Measurements from ENCODE around the gene ARHGAP26. TPM values are rescaled to one million over a fixed set of nuclear protein-coding genes. Genes with fewer than 3 reads are reported as not detected.
A peak's percentile ranks its signal among the peaks of the same experiment; 100 is the strongest.

ARHGAP26 gene
- total and polyA plus RNA-seq, 2 donors (not counting 1 experiment from before 2014, with no cell fraction given), result 4.1 to 6.8 TPM

DNA sequence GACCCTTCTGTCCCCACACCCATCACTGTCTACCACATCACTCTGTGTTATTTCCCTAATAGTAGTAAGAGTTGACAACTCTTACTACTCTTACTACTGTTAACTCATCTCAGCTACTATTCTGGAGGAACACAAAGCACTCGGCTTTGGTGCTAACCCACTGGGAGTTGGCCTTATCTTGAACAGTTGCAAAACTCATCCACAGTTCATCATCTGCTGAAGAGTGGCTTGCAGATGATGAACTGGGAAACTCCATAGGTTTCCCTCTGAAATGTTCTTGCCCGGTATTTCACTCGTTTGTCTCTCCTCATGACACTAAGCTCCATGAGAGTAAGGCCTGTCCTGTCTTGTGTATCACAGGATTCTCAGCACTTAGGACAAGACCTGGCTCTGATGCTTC, 411.9 kb downstream of the ARHGAP26 start:
- Histone ChIP-seq H3K9me3 (ENCODE audit: control insufficient read depth, insufficient read depth, low read depth, low read length) (no peaks in the 10 kb centered on the region), H3K4me1 (ENCODE audit: control insufficient read depth, extremely low read depth, insufficient read depth, low read length) (no peaks in the 10 kb centered on the region), H3K4me3 (replicated peaks in 1 of 4; ENCODE audit: control extremely low read depth in 1 of 4, insufficient read depth in 1 of 4, low read depth in 3 of 4, low read length in 4 of 4) (no peak overlapping the region), H3K79me2 (ENCODE audit: control insufficient read depth, insufficient read depth, low read length) (no peaks in the 10 kb centered on the region), H2AFZ (ENCODE audit: low read length) (no peak overlapping the region), H3K9ac (ENCODE audit: insufficient read depth, low read length) (no peak overlapping the region), H3K27me3 (ENCODE audit: control insufficient read depth, insufficient read depth, low read length) (no peaks in the 10 kb centered on the region), H4K20me1 (ENCODE audit: control insufficient read depth, extremely low read depth, insufficient read depth, low read length) (no peaks in the 10 kb centered on the region), H3K4me2 (ENCODE audit: extremely low read depth, insufficient read depth, low read length) (no peak overlapping the region), H3K36me3 (ENCODE audit: control insufficient read depth, insufficient read depth, low read length) (no peaks in the 10 kb centered on the region), H3K27ac (ENCODE audit: insufficient read depth, low read length) (no peak overlapping the region)
- no peak for DNase-seq (ENCODE audit: low read depth in 2 of 2)
- no peak for TF ChIP-seq CTCF (conservative IDR thresholded peaks at IDR 0.05 in 1 of 2, IDR thresholded peaks at IDR 0.05 in 1 of 2; ENCODE audit: low read depth in 1 of 2, low read length in 2 of 2)
- TF ChIP-seq EZH2 (IDR thresholded peaks at IDR 0.05; ENCODE audit: low read length, missing control alignments), result no peak

- H3K79me2 ChIP-seq (ENCODE audit: control insufficient read depth, insufficient read depth, low read length), result no peaks in the 10 kb centered on the region
- H4K20me1 ChIP-seq (ENCODE audit: control insufficient read depth, extremely low read depth, insufficient read depth, low read length), result no peaks in the 10 kb centered on the region
- peak in 1 of 2 donors; percentile 76 for DNase-seq (ENCODE audit: low read depth in 2 of 2)
- H3K9me3 ChIP-seq (ENCODE audit: control insufficient read depth, insufficient read depth, low read depth, low read length), result no peaks in the 10 kb centered on the region
- no peak overlapping the region for H3K9ac ChIP-seq (ENCODE audit: insufficient read depth, low read length)
- TF ChIP-seq CTCF (conservative IDR thresholded peaks at IDR 0.05 in 1 of 2, IDR thresholded peaks at IDR 0.05 in 1 of 2; ENCODE audit: low read depth in 1 of 2, low read length in 2 of 2) (no peak), EZH2 (IDR thresholded peaks at IDR 0.05; ENCODE audit: low read length, missing control alignments) (no peak)
- H3K4me3 ChIP-seq (replicated peaks in 1 of 4; ENCODE audit: control extremely low read depth in 1 of 4, insufficient read depth in 1 of 4, low read depth in 3 of 4, low read length in 4 of 4), result no peak overlapping the region
- H3K36me3 ChIP-seq (ENCODE audit: control insufficient read depth, insufficient read depth, low read length), result no peaks in the 10 kb centered on the region
- H3K27me3 ChIP-seq (ENCODE audit: control insufficient read depth, insufficient read depth, low read length), result no peaks in the 10 kb centered on the region
- no peak overlapping the region for H3K4me2 ChIP-seq (ENCODE audit: extremely low read depth, insufficient read depth, low read length)
- no peak overlapping the region for H3K27ac ChIP-seq (ENCODE audit: insufficient read depth, low read length)
- H3K4me1 ChIP-seq (ENCODE audit: control insufficient read depth, extremely low read depth, insufficient read depth, low read length), result no peaks in the 10 kb centered on the region
- H2AFZ ChIP-seq (ENCODE audit: low read length), result no peak overlapping the region
These were observed 413.0 kb downstream of the ARHGAP26 start for GRCh38 chr5:143182901-143183820.

- no peak overlapping the region for H3K9ac ChIP-seq (ENCODE audit: insufficient read depth, low read length)
- no peak overlapping the region for H2AFZ ChIP-seq (ENCODE audit: low read length)
- H3K27me3 ChIP-seq (ENCODE audit: control insufficient read depth, insufficient read depth, low read length), result no peaks in the 10 kb centered on the region
- no peaks in the 10 kb centered on the region for H4K20me1 ChIP-seq (ENCODE audit: control insufficient read depth, extremely low read depth, insufficient read depth, low read length)
- H3K4me1 ChIP-seq (ENCODE audit: control insufficient read depth, extremely low read depth, insufficient read depth, low read length), result no peaks in the 10 kb centered on the region
- H3K4me3 ChIP-seq (replicated peaks in 1 of 4; ENCODE audit: control extremely low read depth in 1 of 4, insufficient read depth in 1 of 4, low read depth in 3 of 4, low read length in 4 of 4), result no peak overlapping the region
- no peaks in the 10 kb centered on the region for H3K79me2 ChIP-seq (ENCODE audit: control insufficient read depth, insufficient read depth, low read length)
- no peak overlapping the region for H3K27ac ChIP-seq (ENCODE audit: insufficient read depth, low read length)
- no peak overlapping the region for H3K4me2 ChIP-seq (ENCODE audit: extremely low read depth, insufficient read depth, low read length)
- TF ChIP-seq EZH2 (IDR thresholded peaks at IDR 0.05; ENCODE audit: low read length, missing control alignments), result no peak
- no peak for TF ChIP-seq CTCF (conservative IDR thresholded peaks at IDR 0.05 in 1 of 2, IDR thresholded peaks at IDR 0.05 in 1 of 2; ENCODE audit: low read depth in 1 of 2, low read length in 2 of 2)
- H3K9me3 ChIP-seq (ENCODE audit: control insufficient read depth, insufficient read depth, low read depth, low read length), result no peaks in the 10 kb centered on the region
- no peaks in the 10 kb centered on the region for H3K36me3 ChIP-seq (ENCODE audit: control insufficient read depth, insufficient read depth, low read length)
- DNase-seq (ENCODE audit: low read depth in 2 of 2), result no peak
These were observed 413.8 kb downstream of the ARHGAP26 start for GRCh38 chr5:143183989-143184388.
